ENCODE data around the gene KIF5A.
A peak's percentile ranks its signal among the peaks of the same experiment; 100 is the strongest.

Gene KIF5A

GRCh38 chr12:57525615-57526383, 24.0 kb upstream of the KIF5A start:
- H3K4me1 ChIP-seq (ENCODE audit: control insufficient read depth in 5 of 5, insufficient read depth in 5 of 5, low read length in 5 of 5) = peaks cover 13 to 40% (median 40%) of the 10 kb centered on the region in 5 donors
- H3K27ac ChIP-seq (ENCODE audit: low read depth, low read length) = no peak overlapping the region
- H3K27me3 ChIP-seq (ENCODE audit: control insufficient read depth in 5 of 5, insufficient read depth in 4 of 5, low read length in 5 of 5) = no peaks in the 10 kb centered on the region
- peaks cover 4 to 68% (median 66%) of the 10 kb centered on the region in 5 donors for H3K36me3 ChIP-seq (ENCODE audit: control insufficient read depth in 5 of 5, insufficient read depth in 5 of 5, low read length in 5 of 5)
- peak overlapping the region in 3 of 5 donors; percentile 6 to 19 (median 10) for H3K9ac ChIP-seq (ENCODE audit: low read length in 5 of 5)
- no peak overlapping the region for H3K4me3 ChIP-seq (ENCODE audit: low read depth in 1 of 5, low read length in 5 of 5)
- H3K9me3 ChIP-seq (ENCODE audit: control insufficient read depth in 5 of 5, low read length in 5 of 5) = no peaks in the 10 kb centered on the region

- Histone ChIP-seq H3K4me1 (ENCODE audit: control insufficient read depth in 5 of 5, insufficient read depth in 5 of 5, low read length in 5 of 5) (peaks cover 10 to 32% (median 32%) of the 10 kb centered on the region in 5 donors), H3K36me3 (ENCODE audit: control insufficient read depth in 5 of 5, insufficient read depth in 5 of 5, low read length in 5 of 5) (peaks cover 4 to 75% (median 73%) of the 10 kb centered on the region in 5 donors), H3K9ac (ENCODE audit: low read length in 5 of 5) (peak overlapping the region in 2 of 5 donors; percentile 10 to 19), H3K27ac (ENCODE audit: low read depth, low read length) (no peak overlapping the region), H3K27me3 (ENCODE audit: control insufficient read depth in 5 of 5, insufficient read depth in 4 of 5, low read length in 5 of 5) (no peaks in the 10 kb centered on the region), H3K4me3 (ENCODE audit: low read depth in 1 of 5, low read length in 5 of 5) (no peak overlapping the region), H3K9me3 (ENCODE audit: control insufficient read depth in 5 of 5, low read length in 5 of 5) (no peaks in the 10 kb centered on the region)
Measured at GRCh38 chr12:57526477-57527126, 23.2 kb upstream of the KIF5A start.

- Histone ChIP-seq H3K27ac (ENCODE audit: low read depth, low read length) (no peak overlapping the region), H3K27me3 (ENCODE audit: control insufficient read depth in 5 of 5, insufficient read depth in 4 of 5, low read length in 5 of 5) (no peaks in the 10 kb centered on the region), H3K36me3 (ENCODE audit: control insufficient read depth in 5 of 5, insufficient read depth in 5 of 5, low read length in 5 of 5) (peaks cover 4 to 81% (median 79%) of the 10 kb centered on the region in 5 donors), H3K9ac (ENCODE audit: low read length in 5 of 5) (peak overlapping the region in 1 of 5 donors; percentile 6), H3K4me3 (ENCODE audit: low read depth in 1 of 5, low read length in 5 of 5) (no peak overlapping the region), H3K9me3 (ENCODE audit: control insufficient read depth in 5 of 5, low read length in 5 of 5) (no peaks in the 10 kb centered on the region), H3K4me1 (ENCODE audit: control insufficient read depth in 5 of 5, insufficient read depth in 5 of 5, low read length in 5 of 5) (peaks cover 9 to 26% (median 26%) of the 10 kb centered on the region in 5 donors)
Measured at GRCh38 chr12:57527184-57527583, 22.7 kb upstream of the KIF5A start.

- H3K27ac ChIP-seq (ENCODE audit: low read depth, low read length) = no peak overlapping the region
- no peaks in the 10 kb centered on the region for H3K9me3 ChIP-seq (ENCODE audit: control insufficient read depth in 5 of 5, low read length in 5 of 5)
- H3K4me1 ChIP-seq (ENCODE audit: control insufficient read depth in 5 of 5, insufficient read depth in 5 of 5, low read length in 5 of 5) = peaks cover 9 to 25% (median 23%) of the 10 kb centered on the region in 5 donors
- no peaks in the 10 kb centered on the region for H3K27me3 ChIP-seq (ENCODE audit: control insufficient read depth in 5 of 5, insufficient read depth in 4 of 5, low read length in 5 of 5)
- no peak overlapping the region for H3K9ac ChIP-seq (ENCODE audit: low read length in 5 of 5)
- peaks cover 11 to 90% (median 89%) of the 10 kb centered on the region in 5 donors for H3K36me3 ChIP-seq (ENCODE audit: control insufficient read depth in 5 of 5, insufficient read depth in 5 of 5, low read length in 5 of 5)
- no peak overlapping the region for H3K4me3 ChIP-seq (ENCODE audit: low read depth in 1 of 5, low read length in 5 of 5)
Measured at GRCh38 chr12:57528176-57528575, 21.7 kb upstream of the KIF5A start.

- H3K4me3 ChIP-seq (ENCODE audit: low read depth in 1 of 5, low read length in 5 of 5) = no peak overlapping the region
- H3K9ac ChIP-seq (ENCODE audit: low read length in 5 of 5) = no peak overlapping the region
- H3K27ac ChIP-seq (ENCODE audit: low read depth, low read length) = no peak overlapping the region
- H3K36me3 ChIP-seq (ENCODE audit: control insufficient read depth in 5 of 5, insufficient read depth in 5 of 5, low read length in 5 of 5) = peaks cover 11 to 97% (median 94%) of the 10 kb centered on the region in 5 donors
- H3K9me3 ChIP-seq (ENCODE audit: control insufficient read depth in 5 of 5, low read length in 5 of 5) = no peaks in the 10 kb centered on the region
- H3K27me3 ChIP-seq (ENCODE audit: control insufficient read depth in 5 of 5, insufficient read depth in 4 of 5, low read length in 5 of 5) = no peaks in the 10 kb centered on the region
- H3K4me1 ChIP-seq (ENCODE audit: control insufficient read depth in 5 of 5, insufficient read depth in 5 of 5, low read length in 5 of 5) = peaks cover 6 to 17% (median 15%) of the 10 kb centered on the region in 5 donors
Measured at GRCh38 chr12:57528831-57529555, 20.9 kb upstream of the KIF5A start.

GRCh38 chr12:57529831-57530230, 20.0 kb upstream of the KIF5A start:
- Histone ChIP-seq H3K9ac (ENCODE audit: low read length in 5 of 5) (no peak overlapping the region), H3K36me3 (ENCODE audit: control insufficient read depth in 5 of 5, insufficient read depth in 5 of 5, low read length in 5 of 5) (peaks cover 11 to 97% (median 94%) of the 10 kb centered on the region in 5 donors), H3K27me3 (ENCODE audit: control insufficient read depth in 5 of 5, insufficient read depth in 4 of 5, low read length in 5 of 5) (no peaks in the 10 kb centered on the region), H3K9me3 (ENCODE audit: control insufficient read depth in 5 of 5, low read length in 5 of 5) (no peaks in the 10 kb centered on the region), H3K4me3 (ENCODE audit: low read depth in 1 of 5, low read length in 5 of 5) (no peak overlapping the region), H3K27ac (ENCODE audit: low read depth, low read length) (no peak overlapping the region), H3K4me1 (ENCODE audit: control insufficient read depth in 5 of 5, insufficient read depth in 5 of 5, low read length in 5 of 5) (peaks cover 0 to 9% (median 7%) of the 10 kb centered on the region in 5 donors)

GRCh38 chr12:57530396-57531142, 19.3 kb upstream of the KIF5A start:
- H3K9me3 ChIP-seq (ENCODE audit: control insufficient read depth in 5 of 5, low read length in 5 of 5) = no peaks in the 10 kb centered on the region
- H3K4me3 ChIP-seq (ENCODE audit: low read depth in 1 of 5, low read length in 5 of 5) = no peak overlapping the region
- H3K27ac ChIP-seq (ENCODE audit: low read depth, low read length) = no peak overlapping the region
- no peak overlapping the region for H3K9ac ChIP-seq (ENCODE audit: low read length in 5 of 5)
- H3K36me3 ChIP-seq (ENCODE audit: control insufficient read depth in 5 of 5, insufficient read depth in 5 of 5, low read length in 5 of 5) = peaks cover 11 to 97% (median 95%) of the 10 kb centered on the region in 5 donors
- no peaks in the 10 kb centered on the region for H3K27me3 ChIP-seq (ENCODE audit: control insufficient read depth in 5 of 5, insufficient read depth in 4 of 5, low read length in 5 of 5)
- H3K4me1 ChIP-seq (ENCODE audit: control insufficient read depth in 5 of 5, insufficient read depth in 5 of 5, low read length in 5 of 5) = peaks cover 0 to 5% (median 2%) of the 10 kb centered on the region in 5 donors

- H3K27me3 ChIP-seq (ENCODE audit: control insufficient read depth in 5 of 5, insufficient read depth in 4 of 5, low read length in 5 of 5) = no peaks in the 10 kb centered on the region
- H3K4me3 ChIP-seq (ENCODE audit: low read depth in 1 of 5, low read length in 5 of 5) = no peak overlapping the region
- no peaks in the 10 kb centered on the region for H3K9me3 ChIP-seq (ENCODE audit: control insufficient read depth in 5 of 5, low read length in 5 of 5)
- peaks cover 11 to 88% (median 84%) of the 10 kb centered on the region in 5 donors for H3K36me3 ChIP-seq (ENCODE audit: control insufficient read depth in 5 of 5, insufficient read depth in 5 of 5, low read length in 5 of 5)
- no peak overlapping the region for H3K27ac ChIP-seq (ENCODE audit: low read depth, low read length)
- H3K4me1 ChIP-seq (ENCODE audit: control insufficient read depth in 5 of 5, insufficient read depth in 5 of 5, low read length in 5 of 5) = peaks cover 0 to 2% (median under 1%) of the 10 kb centered on the region in 5 donors
- no peak overlapping the region for H3K9ac ChIP-seq (ENCODE audit: low read length in 5 of 5)
Measured at GRCh38 chr12:57531836-57532235, 18.0 kb upstream of the KIF5A start.

- Histone ChIP-seq H3K9ac (ENCODE audit: low read length in 5 of 5) (no peak overlapping the region), H3K27me3 (ENCODE audit: control insufficient read depth in 5 of 5, insufficient read depth in 4 of 5, low read length in 5 of 5) (no peaks in the 10 kb centered on the region), H3K36me3 (ENCODE audit: control insufficient read depth in 5 of 5, insufficient read depth in 5 of 5, low read length in 5 of 5) (peaks cover 11 to 84% (median 77%) of the 10 kb centered on the region in 5 donors), H3K4me1 (ENCODE audit: control insufficient read depth in 5 of 5, insufficient read depth in 5 of 5, low read length in 5 of 5) (peaks cover 0 to 4% (median 0%) of the 10 kb centered on the region in 5 donors), H3K9me3 (ENCODE audit: control insufficient read depth in 5 of 5, low read length in 5 of 5) (no peaks in the 10 kb centered on the region), H3K27ac (ENCODE audit: low read depth, low read length) (no peak overlapping the region), H3K4me3 (ENCODE audit: low read depth in 1 of 5, low read length in 5 of 5) (no peak overlapping the region)
Measured at GRCh38 chr12:57533108-57533507, 16.7 kb upstream of the KIF5A start.
